ENCODE results near the gene GPR156. TPM values are rescaled to one million over a fixed set of nuclear protein-coding genes. Genes with fewer than 3 reads are reported as not detected.

The GPR156 gene
- total and polyA plus RNA-seq, 2 of the 4 experiments (the other 2 are of a cell fraction), result 0.09 to 0.18 TPM

GRCh38 chr3:120265989-120266388 is 19.0 kb downstream of the GPR156 start:
- Histone ChIP-seq H3K23ac (ENCODE audit: low read depth, low read length) (no peak overlapping the region), H2BK20ac (ENCODE audit: low read depth, low read length) (no peak overlapping the region), H3K4me1 (ENCODE audit: control insufficient read depth, insufficient read depth, low read length) (no peaks in the 10 kb centered on the region), H2BK120ac (ENCODE audit: low read depth, low read length) (no peak overlapping the region), H3K4ac (ENCODE audit: low read depth, low read length) (no peak overlapping the region), H3K9ac (ENCODE audit: low read depth, low read length) (no peak overlapping the region), H3K27ac (ENCODE audit: insufficient read depth, low read length) (no peak overlapping the region), H4K5ac (ENCODE audit: low read depth, low read length) (no peak overlapping the region), H2BK15ac (ENCODE audit: low read depth, low read length) (no peak overlapping the region), H4K20me1 (ENCODE audit: insufficient read depth, low read length) (no peaks in the 10 kb centered on the region), H3K56ac (ENCODE audit: extremely low read depth, insufficient read depth, low read length) (no peak overlapping the region), H2BK5ac (ENCODE audit: low read depth, low read length, poor library complexity, severe bottlenecking) (no peak overlapping the region), H3K27me3 (ENCODE audit: control insufficient read depth, insufficient read depth, low read length) (peaks cover 14% of the 10 kb centered on the region), H3K18ac (ENCODE audit: low read depth, low read length) (no peak overlapping the region), H2AK5ac (ENCODE audit: low read depth, low read length) (no peak overlapping the region), H3K4me2 (ENCODE audit: low read depth, low read length) (no peak overlapping the region), H3K9me3 (ENCODE audit: control insufficient read depth, insufficient read depth, low read length) (no peaks in the 10 kb centered on the region), H4K8ac (ENCODE audit: low read depth in 2 of 2, low read length in 2 of 2) (no peak overlapping the region), H3K36me3 (ENCODE audit: control insufficient read depth, insufficient read depth, low read length) (no peaks in the 10 kb centered on the region), H3K9me1 (ENCODE audit: insufficient read depth, low read length) (no peaks in the 10 kb centered on the region), H3K14ac (replicated peaks; ENCODE audit: low read depth, low read length) (no peak overlapping the region), H3K79me1 (ENCODE audit: low read depth in 1 of 2, low read length in 2 of 2) (no peaks in the 10 kb centered on the region), H3K4me3 (ENCODE audit: insufficient read depth, low read depth, low read length) (no peak overlapping the region), H2AFZ (replicated peaks; ENCODE audit: low read length, poor library complexity) (no peak overlapping the region), H2AK9ac (replicated peaks; ENCODE audit: low read depth, low read length, poor library complexity) (no peak overlapping the region), H4K91ac (ENCODE audit: insufficient read depth, low read depth, low read length) (no peak overlapping the region)
- ChIA-PET CTCF (no interaction called here), POLR2A (ENCODE audit: unreplicated experiment) (no interaction called here)
- BruUV-seq (replicated peaks), result no TSS peak
- WGBS, 2 experiments (ENCODE audit: extremely low coverage in 2 of 2, insufficient read length in 1 of 2), result 75% methylated on average over 2 of the region's 5 CpGs; no CpG with 5 or more reads in 1 of the 2 experiments
- dilution Hi-C loops (cut with HindIII; ENCODE audit: low sequenced_read_pairs, unreplicated experiment) (no loop called here), in situ Hi-C loops (cut with MboI; ENCODE audit: low sequenced_read_pairs) (no loop called here), intact Hi-C loops (cut with micrococcal nuclease) (no loop called here)
- DNase-seq (no peak), ATAC-seq (ENCODE audit: low read depth) (no peak)
- no peak for TF ChIP-seq MAFK (IDR thresholded peaks at IDR 0.05; ENCODE audit: low read depth, low read length)
- no peak for TF ChIP-seq CHD1 (IDR thresholded peaks at IDR 0.05; ENCODE audit: low read depth, low read length)
- TF ChIP-seq USF2 (IDR thresholded peaks at IDR 0.05; ENCODE audit: low read depth, low read length), result no peak
- no peak for TF ChIP-seq RCOR1 (IDR thresholded peaks at IDR 0.05; ENCODE audit: insufficient replicate concordance, low read length)
- TF ChIP-seq NFE2L2 (IDR thresholded peaks at IDR 0.05; ENCODE audit: low read depth, low read length), result no peak
- TF ChIP-seq MXI1 (IDR thresholded peaks at IDR 0.05; ENCODE audit: borderline replicate concordance, low read depth, low read length), result no peak
